C4-2B (cell line): ENCODE data around the gene SHMT1.
A peak's percentile ranks its signal among the peaks of the same experiment; 100 is the strongest.
"Not testable (repeated sequence)": the region's sequence is repeated elsewhere in the genome, so short reads cannot be mapped to it uniquely, and the experiment has no call there.

Source experiments
- H3K27ac ChIP-seq: fragments of 450-650 bp; 2 replicates; pipeline ENCODE4 v1.5.1; 2017
- ZFX ChIP-seq: fragments of 450-650 bp; IDR thresholded peaks from 2 replicates; pipeline ENCODE4 v1.6.1; 2017
- TF ChIP-seq, protein P1 (sequence below): fragments of 450-650 bp; conservative IDR thresholded peaks from 2 replicates; pipeline ENCODE4 v1.5.1; 2017; ENCODE audit warnings: mild to moderate bottlenecking

SHMT1 gene

GRCh38 chr17:18361837-18362697, 1.3 kb downstream of the SHMT1 start:
- TF ChIP-seq, protein P1, sequence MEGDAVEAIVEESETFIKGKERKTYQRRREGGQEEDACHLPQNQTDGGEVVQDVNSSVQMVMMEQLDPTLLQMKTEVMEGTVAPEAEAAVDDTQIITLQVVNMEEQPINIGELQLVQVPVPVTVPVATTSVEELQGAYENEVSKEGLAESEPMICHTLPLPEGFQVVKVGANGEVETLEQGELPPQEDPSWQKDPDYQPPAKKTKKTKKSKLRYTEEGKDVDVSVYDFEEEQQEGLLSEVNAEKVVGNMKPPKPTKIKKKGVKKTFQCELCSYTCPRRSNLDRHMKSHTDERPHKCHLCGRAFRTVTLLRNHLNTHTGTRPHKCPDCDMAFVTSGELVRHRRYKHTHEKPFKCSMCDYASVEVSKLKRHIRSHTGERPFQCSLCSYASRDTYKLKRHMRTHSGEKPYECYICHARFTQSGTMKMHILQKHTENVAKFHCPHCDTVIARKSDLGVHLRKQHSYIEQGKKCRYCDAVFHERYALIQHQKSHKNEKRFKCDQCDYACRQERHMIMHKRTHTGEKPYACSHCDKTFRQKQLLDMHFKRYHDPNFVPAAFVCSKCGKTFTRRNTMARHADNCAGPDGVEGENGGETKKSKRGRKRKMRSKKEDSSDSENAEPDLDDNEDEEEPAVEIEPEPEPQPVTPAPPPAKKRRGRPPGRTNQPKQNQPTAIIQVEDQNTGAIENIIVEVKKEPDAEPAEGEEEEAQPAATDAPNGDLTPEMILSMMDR, result no peak
- no peak for TF ChIP-seq ZFX
- H3K27ac ChIP-seq, result peak overlapping the region; percentile 92

DNA sequence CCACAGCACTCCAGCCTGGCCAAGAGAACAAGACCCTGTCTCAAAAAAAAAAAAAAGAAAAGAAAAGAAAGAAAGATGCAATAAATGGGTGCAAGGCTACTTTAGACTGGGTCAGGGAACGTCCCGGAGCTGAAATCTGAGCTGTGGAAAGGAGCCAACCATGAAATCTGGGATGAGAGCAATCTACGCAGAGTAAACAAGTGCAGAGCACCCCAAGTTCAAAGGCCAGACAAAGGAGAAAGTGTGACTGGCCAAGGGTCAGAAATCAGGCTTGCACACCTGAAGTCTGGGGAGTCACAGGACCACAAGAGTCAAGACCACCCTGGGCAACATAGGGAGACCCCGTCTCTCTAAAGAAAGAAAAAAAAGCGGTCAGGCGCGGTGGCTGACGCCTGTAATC, 2.8 kb downstream of the SHMT1 start:
- TF ChIP-seq, protein P1, result no peak
- TF ChIP-seq ZFX, result no peak
- no peak overlapping the region for H3K27ac ChIP-seq

DNA sequence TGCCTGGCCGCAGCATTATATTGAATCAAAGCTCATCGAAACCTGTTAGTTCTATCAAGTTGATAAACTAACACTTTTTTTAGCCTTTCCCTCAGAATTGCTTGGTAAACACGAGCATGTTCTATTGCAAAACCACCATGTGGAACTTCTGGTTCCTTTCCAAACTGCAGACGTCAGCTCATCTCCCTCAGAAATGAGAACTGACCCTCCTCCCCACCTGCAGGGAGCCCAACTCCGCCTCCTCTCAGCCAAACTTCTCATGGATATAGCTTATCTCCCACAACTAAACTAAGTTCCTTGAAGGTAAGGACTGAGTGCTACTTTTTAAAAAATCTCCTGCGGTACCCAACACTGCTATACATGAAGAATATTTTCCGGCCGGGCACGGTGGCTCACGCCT, 6.7 kb downstream of the SHMT1 start:
- H3K27ac ChIP-seq, result no peak overlapping the region
- TF ChIP-seq, protein P1, result no peak
- TF ChIP-seq ZFX, result no peak

GRCh38 chr17:18353541-18353940, 9.8 kb downstream of the SHMT1 start:
- TF ChIP-seq, protein P1, result no peak
- TF ChIP-seq ZFX, result no peak

GRCh38 chr17:18344021-18344420, 19.3 kb downstream of the SHMT1 start:
- TF ChIP-seq, protein P1, result no peak
- TF ChIP-seq ZFX, result no peak
- no peak overlapping the region for H3K27ac ChIP-seq

More at GRCh38 chr17:18353541-18353940, 9.8 kb downstream of the SHMT1 start:
- H3K27ac ChIP-seq, result no peak overlapping the region

GRCh38 chr17:18339933-18340332, 23.4 kb downstream of the SHMT1 start:
- TF ChIP-seq ZFX, result no peak
- TF ChIP-seq, protein P1, result no peak
- H3K27ac ChIP-seq, result no peak overlapping the region

- H3K27ac ChIP-seq, result not testable (repeated sequence)
Measured at GRCh38 chr17:18338158-18338557, 25.2 kb downstream of the SHMT1 start.
